K562 (cell line): Measurements from ENCODE around the gene CASP9.

Source experiments
- MBD2 ChIP-seq: sonication (generic); IDR thresholded peaks from 2 replicates; pipeline ENCODE4 v1.6.1; 2016; ENCODE audit warnings: low read depth, borderline replicate concordance
- ZHX1 ChIP-seq: fragments of 150-350 bp; conservative IDR thresholded peaks from 2 replicates; pipeline ENCODE4 v1.6.1; 2014; ENCODE audit warnings: low read length

DNA sequence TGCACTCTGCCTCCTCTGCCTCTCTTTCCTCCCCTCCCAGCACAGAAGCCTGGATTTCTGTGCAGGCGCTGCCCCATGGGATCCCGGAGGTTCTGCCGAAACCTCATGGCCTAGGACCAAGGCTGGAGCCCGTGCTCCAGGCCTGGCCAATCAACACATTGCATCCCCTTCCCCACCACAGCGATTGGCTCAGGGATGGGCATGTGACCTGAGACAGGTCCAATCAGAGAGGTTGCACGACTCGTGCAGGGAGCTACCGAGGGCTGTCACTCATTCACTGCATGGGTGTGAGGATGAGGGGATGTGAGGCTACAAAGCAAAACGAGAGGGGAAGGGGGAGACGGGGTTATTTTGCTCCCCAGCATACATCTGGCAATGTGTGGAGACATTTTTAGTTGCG lies 51.4 kb downstream of the CASP9 start:
- TF ChIP-seq MBD2 (no peak), ZHX1 (no peak)
